DMS 273 (cell line): Measurements from ENCODE around the gene BTN1A1.
"Not testable (repeated sequence)": the region's sequence is repeated elsewhere in the genome, so short reads cannot be mapped to it uniquely, and the experiment has no call there.

Experiments
- DNase-seq: peaks from one replicate; lab custom pipeline; 2025; ENCODE audit not compliant: unreplicated experiment; lab: John Stamatoyannopoulos, UW

The BTN1A1 gene

GRCh38 chr6:26500102-26500501 is at the start of gene BTN1A1:
Gene BTN1A1 (plus strand): TSS chr6:26500303. CDS start chr6:26501287, 984 bp downstream.
- DNase-seq, result no peak

- no peak for DNase-seq
Measured at GRCh38 chr6:26452631-26453235, 47.4 kb upstream of the BTN1A1 start.

GRCh38 chr6:26454631-26455030 is 45.5 kb upstream of the BTN1A1 start:
- no peak for DNase-seq

GRCh38 chr6:26455357-26455970 is 44.6 kb upstream of the BTN1A1 start:
- DNase-seq, result no peak

GRCh38 chr6:26457264-26457805 is 42.8 kb upstream of the BTN1A1 start:
- peak; percentile 78 for DNase-seq

- DNase-seq, result peak; percentile 96
Measured at GRCh38 chr6:26457806-26458688, 42.1 kb upstream of the BTN1A1 start, which contains the start of gene BTN2A1. Gene BTN2A1 (plus strand): TSS chr6:26457955. CDS start chr6:26458637, 682 bp downstream.

GRCh38 chr6:26459023-26459810 is 40.9 kb upstream of the BTN1A1 start:
- no peak for DNase-seq

- not testable (repeated sequence) for DNase-seq
Measured at GRCh38 chr6:26461353-26461752, 38.8 kb upstream of the BTN1A1 start.

GRCh38 chr6:26464014-26464413 is 36.1 kb upstream of the BTN1A1 start:
- DNase-seq, result no peak

- DNase-seq, result no peak
Measured at GRCh38 chr6:26464416-26465131, 35.5 kb upstream of the BTN1A1 start.

GRCh38 chr6:26465776-26466175 is 34.3 kb upstream of the BTN1A1 start:
- no peak for DNase-seq

GRCh38 chr6:26468829-26469228 is 31.3 kb upstream of the BTN1A1 start:
- DNase-seq, result no peak

GRCh38 chr6:26470643-26471042 is 29.5 kb upstream of the BTN1A1 start:
- peak; percentile 24 for DNase-seq

- DNase-seq, result no peak
Measured at GRCh38 chr6:26471970-26472369, 28.1 kb upstream of the BTN1A1 start.

GRCh38 chr6:26472549-26473290 is 27.4 kb upstream of the BTN1A1 start:
- DNase-seq, result no peak

GRCh38 chr6:26473429-26473757 is 26.7 kb upstream of the BTN1A1 start:
- DNase-seq, result no peak

GRCh38 chr6:26473758-26474438 is 26.2 kb upstream of the BTN1A1 start:
- DNase-seq, result peak; percentile 94

- peak; percentile 66 for DNase-seq
Measured at GRCh38 chr6:26474439-26474881, 25.6 kb upstream of the BTN1A1 start.
